ENCODE measurements around the gene ABHD5. TPM values are rescaled to one million over a fixed set of nuclear protein-coding genes. Genes with fewer than 3 reads are reported as not detected.

ABHD5 gene
- total RNA-seq, 2 experiments from 2014 or later = 9.2 to 10.5 TPM

DNA sequence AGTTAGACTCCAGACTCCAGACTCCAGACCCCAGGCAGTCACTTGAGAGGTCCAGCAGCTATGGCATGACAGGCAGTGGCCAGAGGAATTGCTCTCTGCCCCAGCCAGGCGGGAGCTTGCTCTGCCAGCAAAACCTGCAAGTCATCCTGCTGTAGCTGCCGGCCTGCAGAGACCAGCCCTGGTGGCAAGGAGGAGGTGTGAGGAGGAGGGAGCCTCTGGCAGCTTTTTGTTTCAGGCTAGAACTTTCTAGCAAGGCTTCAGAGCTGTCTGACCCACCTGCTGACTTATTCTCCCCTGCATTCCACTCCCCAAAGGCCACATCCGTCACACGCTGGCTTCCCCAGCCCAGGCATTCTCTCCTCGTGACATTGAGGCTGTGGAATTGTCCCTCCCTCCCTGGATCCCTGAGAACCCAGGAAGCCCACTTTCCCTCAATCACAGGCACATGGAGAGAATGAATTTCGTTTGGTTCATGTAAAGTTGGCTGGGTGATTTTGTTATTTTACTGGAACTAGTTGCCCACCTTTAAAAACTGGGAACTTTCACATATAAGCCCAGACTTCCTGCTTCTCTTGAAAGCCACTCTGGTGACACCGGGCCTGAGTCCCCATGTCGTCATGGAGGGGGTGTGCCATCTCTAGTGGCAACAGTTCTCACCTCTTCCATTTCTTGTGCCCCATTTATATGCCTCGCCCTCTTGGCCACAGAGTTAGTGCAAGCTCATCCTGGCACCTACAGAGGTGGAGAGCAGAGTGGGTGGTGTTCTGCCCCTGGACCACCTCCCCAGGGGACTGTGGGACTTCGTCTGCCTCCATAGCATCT is 82.7 kb downstream of the ABHD5 start:
- POLR2A ChIA-PET = no interaction called here
- peaks cover 17% of the 10 kb centered on the region for H3K4me1 Mint-ChIP-seq
- DNase-seq = no peak
- no peak overlapping the region for H3K4me3 Mint-ChIP-seq
- H3K36me3 Mint-ChIP-seq = no peaks in the 10 kb centered on the region
- H3K27ac Mint-ChIP-seq = no peak overlapping the region
- no peak for ATAC-seq (ENCODE audit: low read depth)
- peaks cover 11% of the 10 kb centered on the region for H3K27me3 Mint-ChIP-seq
- H3K9me3 Mint-ChIP-seq = peaks cover 3% of the 10 kb centered on the region

DNA sequence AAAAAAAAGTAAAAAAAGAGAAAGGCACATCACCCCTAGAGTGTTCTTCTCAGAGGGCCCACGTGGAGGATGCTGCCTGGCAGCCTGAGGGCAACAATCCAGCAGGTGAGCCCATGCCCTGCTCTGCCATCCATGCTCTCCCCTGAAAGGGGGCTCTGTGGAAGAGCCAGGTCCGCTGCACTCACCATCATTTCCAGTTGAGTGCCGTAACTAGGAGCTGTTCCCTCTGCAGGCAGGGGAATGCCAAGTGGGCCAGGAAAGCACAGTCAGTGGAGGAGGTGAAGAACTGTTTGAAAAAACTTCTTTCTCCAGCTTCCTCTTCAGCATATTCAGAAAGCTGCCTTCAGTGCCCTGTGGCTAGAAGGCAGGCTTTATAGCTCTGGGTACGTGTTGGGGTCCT is 84.1 kb downstream of the ABHD5 start:
- H3K27ac Mint-ChIP-seq = no peak overlapping the region
- peaks cover 13% of the 10 kb centered on the region for H3K4me1 Mint-ChIP-seq
- ATAC-seq (ENCODE audit: low read depth) (no peak), DNase-seq (no peak)
- peaks cover 3% of the 10 kb centered on the region for H3K9me3 Mint-ChIP-seq
- no peak overlapping the region for H3K4me3 Mint-ChIP-seq
- POLR2A ChIA-PET = no interaction called here
- peaks cover 8% of the 10 kb centered on the region for H3K27me3 Mint-ChIP-seq
- H3K36me3 Mint-ChIP-seq = no peaks in the 10 kb centered on the region

- DNase-seq (no peak), ATAC-seq (ENCODE audit: low read depth) (no peak)
- no peak overlapping the region for H3K27ac Mint-ChIP-seq
- POLR2A ChIA-PET = no interaction called here
- H3K36me3 Mint-ChIP-seq = no peaks in the 10 kb centered on the region
- H3K9me3 Mint-ChIP-seq = peaks cover 3% of the 10 kb centered on the region
- H3K4me1 Mint-ChIP-seq = peaks cover 6% of the 10 kb centered on the region
- H3K27me3 Mint-ChIP-seq = peaks cover 6% of the 10 kb centered on the region
- H3K4me3 Mint-ChIP-seq = no peak overlapping the region
Measured at GRCh38 chr3:43776101-43776500, 85.4 kb downstream of the ABHD5 start.

DNA sequence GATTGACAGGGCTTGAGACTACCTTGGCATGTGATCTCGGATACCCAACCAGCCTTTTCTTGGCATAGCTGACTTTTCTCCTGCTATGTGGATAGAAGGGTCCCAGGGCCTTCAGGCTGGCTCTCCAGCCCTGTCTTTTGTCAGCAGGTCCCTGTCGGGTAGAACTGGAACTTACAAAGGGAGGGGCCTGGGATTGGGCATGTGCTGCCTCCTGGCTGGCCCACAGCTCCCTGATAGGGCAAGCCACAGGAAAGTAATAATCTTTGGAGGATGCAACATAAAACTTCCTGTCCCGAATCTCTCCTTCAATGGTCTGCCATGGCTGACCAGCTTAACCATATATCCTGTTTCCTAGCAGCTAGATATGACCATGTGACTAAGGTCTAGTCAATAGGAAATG is 89.1 kb downstream of the ABHD5 start:
- peaks cover 2% of the 10 kb centered on the region for H3K4me1 Mint-ChIP-seq
- no peaks in the 10 kb centered on the region for H3K36me3 Mint-ChIP-seq
- POLR2A ChIA-PET = no interaction called here
- H3K4me3 Mint-ChIP-seq = no peak overlapping the region
- H3K27me3 Mint-ChIP-seq = peaks cover 6% of the 10 kb centered on the region
- DNase-seq (no peak), ATAC-seq (ENCODE audit: low read depth) (no peak)
- peaks cover 3% of the 10 kb centered on the region for H3K9me3 Mint-ChIP-seq
- no peak overlapping the region for H3K27ac Mint-ChIP-seq

GRCh38 chr3:43782541-43782940 is 91.8 kb downstream of the ABHD5 start:
- Mint-ChIP-seq H3K36me3 (no peaks in the 10 kb centered on the region), H3K27ac (no peak overlapping the region), H3K9me3 (no peaks in the 10 kb centered on the region), H3K4me3 (no peak overlapping the region), H3K27me3 (no peaks in the 10 kb centered on the region), H3K4me1 (no peaks in the 10 kb centered on the region)
- DNase-seq (no peak), ATAC-seq (ENCODE audit: low read depth) (no peak)
- POLR2A ChIA-PET = no interaction called here

Other genes with a start within 250 kb of the ABHD5 start
- 10 to 100 TPM; 10.8 to 11.8 TPM for gene ANO10, start 68.9 kb upstream of the ABHD5 start, total RNA-seq

Data from activated naive CD8-positive, alpha-beta T cell treated with anti-CD3 and anti-CD28 coated beads, Interleukin-2, amount 10 ng/mL, durations not matched to agents 7 days and 5 days (primary cell).